H1 (cell line): ENCODE data around the gene KIF1C. TPM values are rescaled to one million over a fixed set of nuclear protein-coding genes. Genes with fewer than 3 reads are reported as not detected.

Experiments
- CTCF ChIA-PET: fragments of 300-600 bp; sonication (Branson Sonifier 250); formaldehyde crosslinking; loops from one replicate; lab custom pipeline; 2021; ENCODE audit not compliant: partially characterized antibody; lab: Charles Lee
- POLR2A ChIA-PET: fragments of 300-600 bp; sonication (Branson Sonifier 250); formaldehyde crosslinking; loops from one replicate; lab custom pipeline; 2021; ENCODE audit warnings: inconsistent platforms; ENCODE audit not compliant: partially characterized antibody; lab: Charles Lee
- DNase-seq, 2 experiments: peaks; one replicate each; pipeline versions ENCODE4 v3.0.0 to v3.0.0-alpha.2; 2010 to 2022; ENCODE audit warnings: low spot score in 2 of 2, low read depth in 1 of 2, mixed read lengths in 1 of 2
- FAIRE-seq: peaks from 2 replicates; lab custom pipeline; 2011; peaks lifted over from hg19 to GRCh38; lab: Jason Lieb, UNC
- H2AFZ ChIP-seq: 2 replicates; pipeline ENCODE4 v1.8.1; 2012; ENCODE audit warnings: low read length, inconsistent platforms
- H2AK5ac ChIP-seq: 2 replicates; pipeline ENCODE4 v1.6.1; 2013; ENCODE audit warnings: low read depth, low read length
- H2BK120ac ChIP-seq: replicated peaks from 2 replicates; pipeline ENCODE3; 2013; ENCODE audit warnings: low read depth, low read length, inconsistent platforms
- H2BK12ac ChIP-seq: 2 replicates; pipeline ENCODE4 v1.6.1; 2013; ENCODE audit warnings: low read depth, low read length
- H2BK15ac ChIP-seq: 2 replicates; pipeline ENCODE4 v1.6.1; 2013; ENCODE audit warnings: low read length
- H2BK20ac ChIP-seq: 2 replicates; pipeline ENCODE4 v1.6.1; 2013; ENCODE audit warnings: low read length
- H2BK5ac ChIP-seq: 2 replicates; pipeline ENCODE4 v1.6.1; 2013; ENCODE audit warnings: low read depth, low read length
- H3K14ac ChIP-seq: 2 replicates; pipeline ENCODE4 v1.6.1; 2013; ENCODE audit warnings: inconsistent platforms; ENCODE audit not compliant: insufficient read length
- H3K18ac ChIP-seq: 2 replicates; pipeline ENCODE4 v1.6.1; 2013; ENCODE audit warnings: low read length; ENCODE audit errors: extremely low read depth
- H3K23ac ChIP-seq: 2 replicates; pipeline ENCODE4 v1.6.1; 2013; ENCODE audit warnings: inconsistent platforms; ENCODE audit not compliant: insufficient read length
- H3K23me2 ChIP-seq: 2 replicates; pipeline ENCODE4 v1.6.1; 2013; ENCODE audit warnings: low read depth, low read length
- H3K27ac ChIP-seq: 2 replicates; pipeline ENCODE4 v1.6.1; 2011; ENCODE audit warnings: low read depth, low read length, inconsistent platforms
- H3K27me3 ChIP-seq, 4 experiments: replicated peaks in 1 of 4; 1 replicate in 1 of 4; 2 replicates in 3 of 4; pipeline versions ENCODE4 v1.6.1 to v1.8.1; 2011 to 2013; ENCODE audit warnings: low read length in 3 of 4, mild to moderate bottlenecking in 3 of 4, inconsistent platforms in 2 of 4, mixed read lengths in 2 of 4, moderate library complexity in 1 of 4; ENCODE audit not compliant: control insufficient read depth in 3 of 4, insufficient read depth in 3 of 4; ENCODE audit errors: extremely low read depth in 1 of 4
- H3K36me3 ChIP-seq, 4 experiments: 2 replicates each; pipeline versions ENCODE4 v1.6.1 to v1.8.1; 2011 to 2013; ENCODE audit warnings: mild to moderate bottlenecking in 4 of 4, low read length in 3 of 4, moderate library complexity in 2 of 4, control low read depth in 1 of 4, inconsistent platforms in 1 of 4; ENCODE audit not compliant: insufficient read depth in 4 of 4, control insufficient read depth in 2 of 4
- H3K4ac ChIP-seq: replicated peaks from 2 replicates; pipeline ENCODE3; 2013; ENCODE audit warnings: low read length, low read depth, mixed read lengths, inconsistent platforms; ENCODE audit not compliant: insufficient read length
- H3K4me1 ChIP-seq, 4 experiments: replicated peaks in 1 of 4; 1 replicate in 1 of 4; 2 replicates in 3 of 4; pipeline versions ENCODE4 v1.6.1 to v1.8.1; 2011 to 2013; ENCODE audit warnings: low read length in 3 of 4, inconsistent platforms in 2 of 4, mixed read lengths in 1 of 4; ENCODE audit not compliant: insufficient read depth in 4 of 4, control insufficient read depth in 3 of 4
- H3K4me2 ChIP-seq, 2 experiments: 2 replicates each; pipeline versions ENCODE4 v1.6.1 to v1.8.1; 2011 to 2013; ENCODE audit warnings: low read depth in 2 of 2, low read length in 2 of 2, control low read depth in 1 of 2, inconsistent platforms in 1 of 2, mild to moderate bottlenecking in 1 of 2; ENCODE audit not compliant: insufficient read depth in 1 of 2
- H3K4me3 ChIP-seq, 4 experiments: fragments of 200-600, 300-600 bp in 1 of 4; sonication (generic), shearing (Covaris generic), sonication (Bioruptor Twin) in 1 of 4; 2 replicates each; pipeline versions ENCODE4 v1.5.1 to v1.8.1; 2011 to 2016; ENCODE audit warnings: low read length in 4 of 4, low read depth in 3 of 4, control low read depth in 2 of 4, inconsistent platforms in 2 of 4, mild to moderate bottlenecking in 2 of 4, mixed read lengths in 1 of 4, moderate library complexity in 1 of 4; ENCODE audit not compliant: insufficient read depth in 2 of 4; ENCODE audit errors: extremely low read depth in 1 of 4
- H3K56ac ChIP-seq: replicated peaks from 2 replicates; pipeline ENCODE3; 2013; ENCODE audit warnings: low read depth, mild to moderate bottlenecking, mixed read lengths, low read length, inconsistent platforms; ENCODE audit not compliant: insufficient read length
- H3K79me1 ChIP-seq: 2 replicates; pipeline ENCODE4 v1.6.1; 2013; ENCODE audit warnings: low read depth, low read length, control low read depth
- H3K79me2 ChIP-seq, 2 experiments: 2 replicates each; pipeline versions ENCODE4 v1.6.1 to v1.8.1; 2012 to 2013; ENCODE audit warnings: low read length in 2 of 2, mild to moderate bottlenecking in 2 of 2, inconsistent platforms in 1 of 2; ENCODE audit not compliant: insufficient read depth in 2 of 2, control insufficient read depth in 1 of 2
- H3K9ac ChIP-seq, 4 experiments: replicated peaks in 1 of 4; 1 replicate in 1 of 4; 2 replicates in 3 of 4; pipeline versions ENCODE4 v1.6.1 to v1.8.1; 2011 to 2013; ENCODE audit warnings: low read depth in 3 of 4, low read length in 3 of 4, control low read depth in 2 of 4, mild to moderate bottlenecking in 2 of 4, moderate library complexity in 2 of 4, inconsistent platforms in 1 of 4; ENCODE audit errors: extremely low read depth in 1 of 4
- H3K9me3 ChIP-seq, 2 experiments: 2 replicates each; pipeline versions ENCODE4 v1.6.1 to v1.8.1; 2012 to 2013; ENCODE audit warnings: mild to moderate bottlenecking in 2 of 2, moderate library complexity in 2 of 2, control low read depth in 1 of 2, inconsistent platforms in 1 of 2, low read depth in 1 of 2, low read length in 1 of 2, mixed read lengths in 1 of 2; ENCODE audit not compliant: insufficient read depth in 2 of 2
- H4K20me1 ChIP-seq, 2 experiments: replicated peaks in 1 of 2; 2 replicates each; pipeline versions ENCODE3 to v1.8.1; 2011 to 2013; ENCODE audit warnings: inconsistent platforms in 2 of 2, low read length in 2 of 2, mild to moderate bottlenecking in 1 of 2; ENCODE audit not compliant: insufficient read depth in 2 of 2, control insufficient read depth in 1 of 2
- H4K5ac ChIP-seq: 2 replicates; pipeline ENCODE4 v1.6.1; 2013; ENCODE audit warnings: low read length, low read depth, mixed read lengths, inconsistent platforms; ENCODE audit not compliant: insufficient read length
- H4K8ac ChIP-seq: 2 replicates; pipeline ENCODE4 v1.8.0; 2013; ENCODE audit warnings: mild to moderate bottlenecking, moderate library complexity, low read length, inconsistent platforms; ENCODE audit not compliant: insufficient read depth; ENCODE audit errors: extremely low read depth
- H4K91ac ChIP-seq: replicated peaks from 2 replicates; pipeline ENCODE3; 2013; ENCODE audit warnings: low read length, mixed read lengths, inconsistent platforms; ENCODE audit not compliant: insufficient read length
- BCL11A ChIP-seq, 2 experiments: IDR thresholded peaks; one replicate each; pipeline ENCODE4 v1.6.1; 2011; ENCODE audit warnings: low read depth in 2 of 2, low read length in 2 of 2, mild to moderate bottlenecking in 2 of 2
- CEBPB ChIP-seq: IDR thresholded peaks from 2 replicates; pipeline ENCODE4 v1.6.1; 2012; ENCODE audit warnings: low read depth, low read length
- EP300 ChIP-seq, 2 experiments: IDR thresholded peaks; 1 replicate in 1 of 2; 2 replicates in 1 of 2; pipeline ENCODE4 v1.6.1; 2011 to 2012; ENCODE audit warnings: low read depth in 2 of 2, low read length in 2 of 2, mild to moderate bottlenecking in 2 of 2, borderline replicate concordance in 1 of 2, inconsistent platforms in 1 of 2, moderate library complexity in 1 of 2
- EZH2 ChIP-seq: fragments of 200-600 bp; sonication (generic); IDR thresholded peaks from 2 replicates; pipeline ENCODE4 v1.7.1; 2012; ENCODE audit warnings: low read depth, mild to moderate bottlenecking, moderate library complexity, low read length, inconsistent platforms; ENCODE audit not compliant: severe bottlenecking
- GABPA ChIP-seq: IDR thresholded peaks from 2 replicates; pipeline ENCODE4 v1.6.1; 2011; ENCODE audit warnings: mild to moderate bottlenecking, low read length, moderate library complexity, borderline replicate concordance; ENCODE audit not compliant: insufficient read depth
- JUN ChIP-seq: IDR thresholded peaks from 2 replicates; pipeline ENCODE4 v1.6.1; 2011; ENCODE audit warnings: low read depth, mild to moderate bottlenecking, improper control_type of control experiment, low read length
- MAFK ChIP-seq: IDR thresholded peaks from 2 replicates; pipeline ENCODE4 v1.6.1; 2012; ENCODE audit warnings: low read depth, mild to moderate bottlenecking, improper control_type of control experiment, low read length
- PHF8 ChIP-seq: fragments of 200-600 bp; sonication (generic); conservative IDR thresholded peaks from 2 replicates; pipeline ENCODE4 v1.7.1; 2012; ENCODE audit warnings: low read depth, mild to moderate bottlenecking, inconsistent platforms, low read length, moderate library complexity
- RFX5 ChIP-seq: IDR thresholded peaks from 2 replicates; pipeline ENCODE4 v1.6.1; 2011; ENCODE audit warnings: low read depth, low read length, improper control_type of control experiment, borderline replicate concordance
- RNF2 ChIP-seq: fragments of 200-900, 300-1000 bp; sonication (generic); IDR thresholded peaks from 2 replicates; pipeline ENCODE4 v1.7.1; 2016; ENCODE audit warnings: borderline replicate concordance, low read depth, mild to moderate bottlenecking, antibody characterized with exemption, low read length; ENCODE audit not compliant: poor library complexity, severe bottlenecking; ENCODE audit errors: missing control alignments
- SIX5 ChIP-seq: IDR thresholded peaks from 2 replicates; pipeline ENCODE4 v1.6.1; 2011; ENCODE audit warnings: mild to moderate bottlenecking, low read depth, low read length
- WGBS, 2 experiments: shearing (Covaris generic) in 1 of 2; methylation state at CpG; one replicate each; pipeline versions ENCODE4 v1.1.6 to v1.1.7; 2013 to 2015; ENCODE audit warnings: low lambda C conversion rate in 2 of 2, mixed read lengths in 2 of 2, inconsistent platforms in 1 of 2, low coverage in 1 of 2, missing lambda C conversion rate in 1 of 2; ENCODE audit not compliant: insufficient replicate concordance in 2 of 2, insufficient coverage in 1 of 2, insufficient read length in 1 of 2; ENCODE audit errors: extremely low coverage in 1 of 2, missing lambda C conversion rate in 1 of 2; 5-methylcytosine and 5-hydroxymethylcytosine counted together
- polyA plus RNA-seq, 7 experiments: library from polyadenylated mRNA; depleted of rRNA in 3 of 7; stranded (reverse) in 5 of 7; unstranded in 2 of 7; fragments of >200 nt in 5 of 7; fragments of 200-250 nt in 2 of 7; gene quantifications; 1 replicate in 5 of 7; 2 replicates in 1 of 7; 4 replicates in 1 of 7; pipeline versions ENCODE4 v1.2.1 to v1.2.3, GENCODE V29; 2011 to 2013; ENCODE audit warnings: missing spikeins in 2 of 7, mixed read lengths in 2 of 7
- total RNA-seq: library from RNA; stranded (reverse); fragmentation: NEBNext Ultra II Directional; extraction: Animal tissue kit (Norgen Biotek cat#: 25700); gene quantifications from 2 replicates; pipeline ENCODE4 v1.2.1, GENCODE V29; 2021
- TF ChIP-seq, protein P1 (sequence below): IDR thresholded peaks from 2 replicates; pipeline ENCODE4 v1.6.1; 2012; ENCODE audit warnings: inconsistent platforms

KIF1C gene
- total and polyA plus RNA-seq, 2 of the 8 experiments (the other 6 are each of a cell fraction or from before 2014, with no cell fraction given): 14.3 to 114 TPM

GRCh38 chr17:4955091-4955490 lies 42.7 kb upstream of the KIF1C start:
- Histone ChIP-seq H3K4ac (no peak overlapping the region), H2BK15ac (no peak overlapping the region; the same call in 1 of the 2 replicates), H2AFZ (no peak overlapping the region), H3K14ac (no peak overlapping the region), H3K9ac (no peak overlapping the region), H3K79me1 (0 out of 2 replicates have a peak, but pooled peaks cover 2% of the 10 kb centered on the region), H2BK12ac (no peak overlapping the region), H2BK20ac (no peak overlapping the region), H3K27me3 (no peaks in the 10 kb centered on the region), H3K4me1 (peaks cover 0 to 14% (median 10%) of the 10 kb centered on the region in 4 experiments; a peak in 6 of 7 replicates), H2BK5ac (no peak overlapping the region), H2AK5ac (no peak overlapping the region), H4K8ac (no peak overlapping the region), H3K36me3 (peaks cover 0 to 2% (median 0%) of the 10 kb centered on the region in 4 experiments; a peak in 2 of 8 replicates), H3K79me2 (no peaks in the 10 kb centered on the region; a peak in 1 of 4 replicates), H3K4me2 (no peak overlapping the region), H3K23ac (no peak overlapping the region), H2BK120ac (no peak overlapping the region), H3K18ac (no peak overlapping the region), H3K23me2 (peaks cover 6% of the 10 kb centered on the region), H3K27ac (no peak overlapping the region), H3K9me3 (no peaks in the 10 kb centered on the region), H4K20me1 (no peaks in the 10 kb centered on the region), H4K5ac (no peak overlapping the region), H3K56ac (no peak overlapping the region), H3K4me3 (no peak overlapping the region), H4K91ac (no peak overlapping the region)
- ChIA-PET CTCF (interaction anchor here (0.6 to 5.0 kb wide), 10 partner anchors 8 to 51 kb away, joined by 3 to 32 read pairs (median 5); partner anchors contain the start of gene SPAG7), POLR2A (interaction anchor here (0.8 to 32.4 kb wide), 6 partner anchors 5 to 411 kb away, joined by 3 to 987 read pairs (median 4); partner anchors contain the start of genes ENO3, PFN1, RNF167 and SLC25A11)
- 94% methylated on average over 8 of the region's 8 CpGs; no CpG with 5 or more reads in 1 of the 2 experiments for WGBS, 2 experiments
- FAIRE-seq (no peak), DNase-seq (no peak)
- no peak for TF ChIP-seq RNF2
- no peak for TF ChIP-seq PHF8
- TF ChIP-seq GABPA: no peak
- TF ChIP-seq SIX5: no peak
- TF ChIP-seq RFX5: no peak
- TF ChIP-seq EP300 (IDR thresholded peaks at IDR 0.05; ENCODE audit: borderline replicate concordance in 1 of 2, low read depth in 2 of 2, low read length in 2 of 2): no peak
- TF ChIP-seq CEBPB: no peak
- TF ChIP-seq MAFK: no peak
- TF ChIP-seq EZH2: no peak
- TF ChIP-seq BCL11A (IDR thresholded peaks at IDR 0.05; ENCODE audit: low read depth in 2 of 2, low read length in 2 of 2): no peak
- no peak for TF ChIP-seq JUN
- TF ChIP-seq, protein P1, sequence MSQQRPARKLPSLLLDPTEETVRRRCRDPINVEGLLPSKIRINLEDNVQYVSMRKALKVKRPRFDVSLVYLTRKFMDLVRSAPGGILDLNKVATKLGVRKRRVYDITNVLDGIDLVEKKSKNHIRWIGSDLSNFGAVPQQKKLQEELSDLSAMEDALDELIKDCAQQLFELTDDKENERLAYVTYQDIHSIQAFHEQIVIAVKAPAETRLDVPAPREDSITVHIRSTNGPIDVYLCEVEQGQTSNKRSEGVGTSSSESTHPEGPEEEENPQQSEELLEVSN: no peak
